ENCODE measurements around the gene LTA.

The LTA gene, protein sequence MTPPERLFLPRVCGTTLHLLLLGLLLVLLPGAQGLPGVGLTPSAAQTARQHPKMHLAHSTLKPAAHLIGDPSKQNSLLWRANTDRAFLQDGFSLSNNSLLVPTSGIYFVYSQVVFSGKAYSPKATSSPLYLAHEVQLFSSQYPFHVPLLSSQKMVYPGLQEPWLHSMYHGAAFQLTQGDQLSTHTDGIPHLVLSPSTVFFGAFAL

DNA sequence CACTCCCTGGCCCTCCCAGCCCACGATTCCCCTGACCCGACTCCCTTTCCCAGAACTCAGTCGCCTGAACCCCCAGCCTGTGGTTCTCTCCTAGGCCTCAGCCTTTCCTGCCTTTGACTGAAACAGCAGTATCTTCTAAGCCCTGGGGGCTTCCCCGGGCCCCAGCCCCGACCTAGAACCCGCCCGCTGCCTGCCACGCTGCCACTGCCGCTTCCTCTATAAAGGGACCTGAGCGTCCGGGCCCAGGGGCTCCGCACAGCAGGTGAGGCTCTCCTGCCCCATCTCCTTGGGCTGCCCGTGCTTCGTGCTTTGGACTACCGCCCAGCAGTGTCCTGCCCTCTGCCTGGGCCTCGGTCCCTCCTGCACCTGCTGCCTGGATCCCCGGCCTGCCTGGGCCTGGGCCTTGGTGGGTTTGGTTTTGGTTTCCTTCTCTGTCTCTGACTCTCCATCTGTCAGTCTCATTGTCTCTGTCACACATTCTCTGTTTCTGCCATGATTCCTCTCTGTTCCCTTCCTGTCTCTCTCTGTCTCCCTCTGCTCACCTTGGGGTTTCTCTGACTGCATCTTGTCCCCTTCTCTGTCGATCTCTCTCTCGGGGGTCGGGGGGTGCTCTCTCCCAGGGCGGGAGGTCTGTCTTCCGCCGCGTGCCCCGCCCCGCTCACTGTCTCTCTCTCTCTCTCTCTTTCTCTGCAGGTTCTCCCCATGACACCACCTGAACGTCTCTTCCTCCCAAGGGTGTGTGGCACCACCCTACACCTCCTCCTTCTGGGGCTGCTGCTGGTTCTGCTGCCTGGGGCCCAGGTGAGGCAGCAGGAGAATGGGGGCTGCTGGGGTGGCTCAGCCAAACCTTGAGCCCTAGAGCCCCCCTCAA is at the start of gene LTA:
Gene LTA (plus strand): TSS at position 249 of the 871 bp plus-strand sequence. CDS start 454 bp downstream, at position 703.
- DNase-seq (ENCODE audit: low read depth in 2 of 2) = peak; percentile 72 to 81

DNA sequence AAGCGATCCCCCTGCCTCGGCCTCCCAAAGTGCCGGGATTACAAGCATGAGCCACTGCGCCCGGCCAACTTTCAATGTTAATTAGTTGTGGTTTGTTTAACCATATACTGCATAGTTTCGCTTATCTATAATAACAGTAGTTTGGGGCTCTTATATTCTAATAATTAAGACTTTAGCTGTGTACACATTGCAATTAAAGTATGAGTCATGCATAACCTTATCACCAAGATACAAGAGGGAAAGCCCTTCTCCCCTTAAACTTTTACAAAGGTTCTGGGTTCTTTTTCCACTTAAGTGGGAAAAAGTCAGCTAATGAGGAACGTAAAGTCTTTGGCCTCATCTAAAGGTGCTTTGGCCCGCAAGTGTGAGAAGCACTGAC is 46.5 kb upstream of the LTA start:
- no peak for DNase-seq (ENCODE audit: low read depth in 2 of 2)

DNA sequence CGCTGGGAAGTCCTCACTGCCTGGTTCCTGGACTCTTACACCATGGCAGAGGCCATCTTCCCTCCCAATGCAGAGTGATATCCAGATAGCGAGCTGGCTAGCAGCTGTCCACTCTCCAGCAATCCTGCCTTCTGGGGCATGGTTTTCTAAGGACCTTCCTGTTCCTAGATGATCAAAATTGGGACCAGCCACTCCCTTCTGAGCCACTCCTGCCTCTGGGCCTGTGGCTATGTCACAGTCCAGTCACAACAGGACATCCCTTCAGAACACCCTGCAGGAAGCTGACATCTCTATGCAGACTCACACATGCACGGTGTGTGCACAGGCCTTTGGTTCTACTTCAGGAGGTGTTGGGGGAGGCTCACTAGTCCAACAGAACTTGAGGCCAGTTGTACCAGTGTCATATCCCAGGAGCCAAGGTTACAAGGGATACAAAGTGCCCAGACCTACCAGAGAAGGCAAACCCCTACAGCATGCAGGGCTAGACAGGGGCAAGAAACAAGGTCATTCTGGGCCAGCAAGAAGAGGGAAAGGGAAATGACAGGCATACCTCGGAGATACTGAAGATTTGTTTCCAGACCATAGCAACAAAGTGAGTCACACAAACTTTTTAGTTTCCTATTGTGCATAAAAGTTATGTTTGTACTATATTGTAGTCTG is 46.0 kb upstream of the LTA start:
- no peak for DNase-seq (ENCODE audit: low read depth in 2 of 2)

DNA sequence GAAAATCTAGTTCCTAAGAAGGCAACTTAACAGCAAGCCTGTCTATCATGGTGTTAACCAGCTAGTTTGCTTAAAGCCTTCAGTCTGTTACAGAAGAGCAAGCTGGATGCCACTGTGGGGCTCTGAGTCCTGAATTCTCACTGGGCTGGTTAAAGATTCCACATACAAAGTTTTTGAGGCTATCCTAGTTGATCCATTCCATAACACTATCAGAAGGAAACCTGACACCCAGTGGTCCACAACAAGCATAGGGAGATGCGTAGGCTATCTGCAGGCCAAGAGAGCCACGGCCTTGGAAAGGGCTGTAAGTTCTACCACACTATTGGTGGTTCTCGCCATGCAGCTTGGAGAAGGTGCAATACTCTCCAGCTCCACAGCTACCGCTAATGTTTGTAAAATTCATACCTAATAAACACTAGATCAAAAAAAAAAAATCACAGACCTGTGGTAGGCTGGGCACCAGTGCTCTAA is 43.7 kb upstream of the LTA start:
- no peak for DNase-seq (ENCODE audit: low read depth in 2 of 2)

DNA sequence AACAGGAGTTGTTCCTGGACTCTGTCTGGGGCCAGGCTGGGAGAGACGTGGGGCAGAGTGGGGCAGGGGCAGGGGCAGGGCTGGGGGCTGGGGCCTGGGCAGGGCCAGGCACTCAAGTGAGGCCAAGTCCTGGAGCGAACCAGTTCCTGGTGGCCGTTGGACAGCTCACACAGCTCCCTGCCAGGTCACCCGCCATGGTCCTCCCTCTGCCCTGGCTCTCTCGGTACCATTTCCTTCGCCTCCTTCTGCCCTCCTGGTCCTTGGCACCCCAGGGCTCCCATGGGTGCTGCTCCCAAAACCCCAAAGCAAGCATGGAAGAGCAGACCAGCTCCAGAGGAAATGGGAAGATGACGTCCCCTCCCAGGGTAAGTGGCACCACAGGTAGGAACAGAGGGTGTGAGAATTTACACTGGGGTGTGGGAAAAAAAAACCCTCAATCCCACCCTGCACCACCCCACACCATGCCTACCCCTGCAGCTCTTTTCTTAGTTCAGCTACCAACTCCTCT is 43.2 kb upstream of the LTA start, which contains the start of gene MCCD1:
Gene MCCD1 (plus strand): TSS at position 142 of the 508 bp plus-strand sequence. CDS start 53 bp downstream, at position 195.
- DNase-seq (ENCODE audit: low read depth in 2 of 2) = no peak

DNA sequence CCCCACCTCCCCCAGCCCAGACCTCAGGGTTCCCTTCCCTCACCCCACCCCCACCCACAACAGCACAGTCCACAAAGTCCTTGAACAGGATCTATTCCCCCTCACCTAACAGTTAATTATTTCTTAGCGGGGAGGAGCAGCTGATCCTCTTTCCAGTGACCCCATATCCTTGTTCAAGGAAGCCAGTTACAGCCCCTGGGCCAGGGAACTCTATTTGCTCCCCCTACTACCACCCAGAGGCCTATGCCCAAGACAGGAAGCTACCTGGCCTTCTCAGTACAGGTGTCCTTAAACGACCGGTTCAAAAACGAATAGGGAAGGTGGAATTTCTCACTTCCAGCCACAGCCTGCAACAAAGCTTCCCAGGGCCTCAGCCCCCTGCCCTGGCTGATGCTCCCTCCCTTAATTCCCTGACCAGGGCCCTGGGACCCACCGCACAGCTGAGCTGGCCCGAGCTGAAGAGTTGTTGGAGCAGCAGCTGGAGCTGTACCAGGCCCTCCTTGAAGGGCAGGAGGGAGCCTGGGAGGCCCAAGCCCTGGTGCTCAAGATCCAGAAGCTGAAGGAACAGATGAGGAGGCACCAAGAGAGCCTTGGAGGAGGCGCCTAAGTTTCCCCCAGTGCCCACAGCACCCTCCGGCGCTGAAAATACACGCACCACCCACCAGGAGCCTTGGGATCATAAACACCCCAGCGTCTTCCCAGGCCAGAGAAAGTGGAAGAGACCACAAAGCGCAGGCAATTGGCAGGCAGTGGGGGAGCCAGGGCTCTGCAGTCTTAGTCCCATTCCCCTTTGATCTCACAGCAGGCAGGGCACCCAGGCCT is 42.5 kb upstream of the LTA start:
- DNase-seq (ENCODE audit: low read depth in 2 of 2) = no peak

DNA sequence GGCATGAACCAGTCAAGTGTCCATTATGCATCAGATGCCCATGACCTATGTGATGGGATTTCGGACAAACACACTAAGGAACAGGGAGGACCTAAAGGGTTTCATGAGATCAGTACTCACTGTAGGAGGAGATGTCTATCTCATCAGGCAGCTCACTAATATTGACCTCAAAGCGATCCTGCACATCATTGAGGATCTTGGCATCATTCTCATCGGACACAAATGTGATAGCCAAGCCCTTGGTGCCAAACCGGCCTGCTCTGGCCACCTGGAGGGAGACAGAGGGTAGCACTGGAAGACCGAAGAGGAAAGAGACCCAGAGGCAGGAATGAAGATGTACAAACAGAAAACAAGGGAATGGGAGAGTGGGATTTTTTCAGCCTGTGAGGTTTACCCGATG is 41.4 kb upstream of the LTA start:
- DNase-seq (ENCODE audit: low read depth in 2 of 2) = no peak

DNA sequence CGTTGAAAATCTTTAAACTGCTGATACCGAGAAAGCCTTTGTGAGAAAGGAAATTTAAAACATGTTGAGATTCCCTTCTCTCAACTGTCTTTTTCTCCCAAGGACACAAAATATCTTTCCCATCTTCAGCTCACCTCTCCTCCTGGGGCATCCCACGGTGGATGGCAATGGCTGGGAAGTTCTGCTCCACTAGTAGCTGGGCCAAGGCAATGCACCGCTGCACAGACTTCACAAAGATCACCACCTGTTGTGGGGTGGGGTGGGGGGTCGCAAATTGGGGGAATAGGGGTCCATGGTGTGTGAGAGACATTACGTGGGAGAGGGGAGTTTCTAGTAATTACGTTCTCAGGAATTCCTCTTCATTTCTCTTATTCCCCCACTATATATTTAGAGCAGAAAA is 40.9 kb upstream of the LTA start:
- DNase-seq (ENCODE audit: low read depth in 2 of 2) = no peak

DNA sequence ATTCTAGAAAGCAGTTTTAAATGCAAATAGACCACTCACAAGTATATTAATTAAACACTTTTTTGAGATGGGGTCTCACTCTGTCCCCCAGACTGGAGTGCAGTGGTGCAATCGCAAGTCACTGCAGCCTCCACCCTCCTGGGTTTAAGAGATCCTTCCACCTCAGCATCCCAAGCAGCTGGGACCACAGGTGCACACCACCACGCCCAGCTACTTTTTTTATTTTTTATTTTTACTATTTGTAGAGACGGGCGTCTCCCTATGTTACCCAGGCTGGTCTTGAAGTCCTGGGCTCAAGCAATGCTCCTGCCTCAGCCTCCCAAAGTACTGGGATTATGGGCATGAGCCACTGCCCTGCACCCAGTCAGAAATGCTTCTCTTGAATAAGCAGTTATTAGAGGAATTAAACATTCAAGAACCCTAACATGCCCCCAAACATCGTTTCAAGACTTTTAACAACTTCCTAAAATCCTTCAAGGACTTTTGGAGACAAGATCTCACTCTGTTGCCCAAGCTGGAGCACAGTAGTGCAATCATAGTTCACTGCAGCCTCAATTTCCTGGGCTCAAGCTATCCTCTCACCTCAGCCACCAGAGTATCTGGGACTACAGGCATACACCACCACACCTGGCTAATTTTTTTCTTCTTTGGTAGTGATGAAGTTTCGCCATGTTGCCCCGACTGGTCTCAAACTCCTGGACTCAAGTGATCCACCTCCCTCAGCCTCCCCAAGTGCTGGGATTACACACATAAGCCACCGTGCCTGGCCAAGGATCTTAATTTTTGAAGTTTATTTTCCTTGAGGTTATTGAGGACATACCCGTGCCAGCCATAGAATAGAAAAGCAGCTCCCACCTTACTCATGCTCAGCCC is 40.1 kb upstream of the LTA start:
- no peak for DNase-seq (ENCODE audit: low read depth in 2 of 2)

DNA sequence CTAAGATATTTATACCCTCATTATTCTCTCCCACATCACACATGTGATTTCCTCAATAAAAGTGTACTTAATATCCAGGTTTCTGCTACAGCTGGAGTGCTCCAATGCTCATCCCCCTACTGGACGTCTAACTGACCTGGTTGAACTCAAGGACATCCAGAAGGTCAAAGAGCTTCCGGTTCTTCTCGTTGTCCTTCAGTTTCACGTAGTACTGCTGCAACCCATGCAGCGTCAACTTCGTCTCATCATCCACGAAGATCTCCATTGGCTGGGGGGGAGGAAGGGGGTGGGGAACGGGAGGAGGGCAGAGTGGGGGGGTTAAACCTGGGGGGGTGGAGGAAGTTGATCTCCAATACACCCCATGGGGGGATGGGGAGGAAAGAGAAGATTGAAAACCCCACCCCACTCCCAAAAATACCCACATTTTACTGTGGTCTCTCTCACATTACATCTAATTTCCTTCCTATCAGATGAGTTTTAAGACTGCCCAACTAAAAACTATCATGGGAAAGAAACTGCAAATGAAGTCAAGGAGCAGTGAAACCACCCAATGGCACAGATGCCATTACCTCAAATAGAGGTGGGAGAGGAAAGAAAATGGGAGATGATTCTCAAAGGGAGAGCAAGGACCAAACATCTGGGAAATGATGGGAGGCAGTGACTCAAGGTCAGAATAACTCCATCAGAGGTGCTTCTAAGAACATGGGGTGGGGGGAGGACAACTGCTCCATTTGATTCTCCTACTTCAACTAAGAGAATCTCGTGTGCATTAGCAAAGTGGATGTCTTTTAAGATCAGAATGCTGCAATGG is 39.2 kb upstream of the LTA start:
- DNase-seq (ENCODE audit: low read depth in 2 of 2) = no peak

DNA sequence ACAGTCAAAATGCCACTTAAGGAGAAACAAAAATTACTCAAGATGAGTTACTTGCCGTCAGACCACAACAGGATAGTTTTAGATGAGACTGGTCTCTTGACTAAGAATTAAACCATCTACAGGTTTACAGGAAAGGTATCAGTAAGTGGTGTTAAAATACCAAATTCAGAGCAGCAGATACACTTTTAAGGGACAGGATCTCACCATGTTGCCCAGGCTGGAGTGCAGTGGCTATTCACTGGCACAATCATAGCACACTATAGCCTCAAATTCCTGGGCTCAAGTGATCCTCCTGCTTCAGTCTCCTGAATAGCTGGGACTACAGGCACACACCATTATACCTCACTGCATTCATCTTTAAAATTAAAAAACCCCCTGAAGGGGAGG is 38.6 kb upstream of the LTA start:
- no peak for DNase-seq (ENCODE audit: low read depth in 2 of 2)

DNA sequence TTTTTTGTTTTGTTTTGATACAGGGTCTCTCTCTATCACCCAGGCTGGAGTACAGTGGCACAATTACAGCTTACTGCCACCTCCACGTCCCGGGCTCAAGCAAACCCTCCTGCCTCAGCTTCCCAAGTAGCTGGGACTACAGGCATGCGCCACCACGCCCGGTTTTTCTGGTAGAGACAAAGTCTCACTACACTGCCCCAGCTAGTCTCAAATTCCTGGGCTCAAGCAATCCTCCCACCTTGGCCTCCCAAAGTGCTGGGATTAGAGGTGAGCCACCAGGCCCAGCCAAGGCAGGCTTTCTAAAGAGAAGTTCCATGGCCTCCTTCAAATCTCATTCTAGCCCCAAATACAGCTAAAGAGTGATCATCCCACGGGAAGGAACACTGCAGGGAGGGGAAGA is 38.1 kb upstream of the LTA start:
- no peak for DNase-seq (ENCODE audit: low read depth in 2 of 2)

DNA sequence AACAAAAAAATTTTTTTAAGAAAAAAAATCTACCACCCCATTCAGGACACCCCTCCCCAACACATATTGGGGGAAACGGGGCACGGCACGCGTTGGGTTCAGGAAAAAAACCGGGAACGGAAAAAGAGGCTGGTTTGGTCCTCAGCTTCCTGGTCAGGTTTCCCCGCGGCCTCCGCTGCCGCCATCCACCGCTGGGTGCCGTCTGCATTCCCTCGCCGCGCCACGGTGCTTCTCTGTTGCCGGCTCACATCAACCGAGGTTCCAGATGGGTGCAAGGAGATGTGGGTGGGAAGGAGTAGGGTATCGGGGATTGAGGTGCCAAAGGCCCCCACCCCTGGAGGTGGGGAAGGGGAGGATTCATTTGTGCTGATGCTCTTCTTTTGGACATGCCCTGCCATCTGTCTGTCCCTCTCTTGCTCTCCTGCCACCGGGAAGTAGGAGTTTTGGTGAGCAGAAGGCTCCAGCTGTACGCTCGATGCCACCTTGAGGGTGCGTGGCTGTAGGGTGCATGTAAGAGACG is 37.5 kb upstream of the LTA start:
- no peak for DNase-seq (ENCODE audit: low read depth in 2 of 2)

DNA sequence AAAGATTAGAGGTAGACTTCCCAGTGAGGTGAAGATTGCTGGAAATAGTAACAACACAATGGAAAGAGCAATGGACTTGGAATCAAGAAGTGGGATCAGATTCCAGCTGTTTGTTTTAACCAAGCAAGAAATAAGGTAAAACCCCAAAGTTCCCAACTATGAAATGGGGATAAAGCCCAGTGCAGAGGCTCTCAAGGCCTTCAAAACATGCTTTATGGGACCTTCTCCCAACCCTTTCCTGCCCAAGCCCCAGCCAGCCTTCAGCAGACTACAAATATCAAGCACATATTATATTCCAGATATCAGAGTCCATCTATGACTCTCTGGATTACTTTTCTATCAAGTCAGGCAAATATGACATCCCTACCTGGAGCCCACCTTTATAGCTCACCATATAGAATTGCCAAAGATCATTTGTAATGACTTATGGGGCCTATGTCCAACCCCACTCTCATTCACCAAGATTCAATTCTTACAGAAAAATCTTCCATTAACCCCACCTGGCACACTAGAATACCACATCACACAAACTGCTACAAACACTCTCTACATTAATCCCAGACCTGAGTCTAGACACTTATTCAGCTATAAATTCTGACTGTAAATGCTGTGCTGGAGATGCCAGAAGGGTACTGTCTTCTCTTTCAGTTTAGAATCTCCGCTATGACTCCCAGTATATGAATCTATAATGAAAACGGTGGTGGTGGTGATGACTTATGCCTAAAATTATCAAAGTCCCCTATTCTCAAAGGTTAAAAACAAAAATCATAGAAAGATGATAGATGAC is 36.4 kb upstream of the LTA start:
- no peak for DNase-seq (ENCODE audit: low read depth in 2 of 2)

DNA sequence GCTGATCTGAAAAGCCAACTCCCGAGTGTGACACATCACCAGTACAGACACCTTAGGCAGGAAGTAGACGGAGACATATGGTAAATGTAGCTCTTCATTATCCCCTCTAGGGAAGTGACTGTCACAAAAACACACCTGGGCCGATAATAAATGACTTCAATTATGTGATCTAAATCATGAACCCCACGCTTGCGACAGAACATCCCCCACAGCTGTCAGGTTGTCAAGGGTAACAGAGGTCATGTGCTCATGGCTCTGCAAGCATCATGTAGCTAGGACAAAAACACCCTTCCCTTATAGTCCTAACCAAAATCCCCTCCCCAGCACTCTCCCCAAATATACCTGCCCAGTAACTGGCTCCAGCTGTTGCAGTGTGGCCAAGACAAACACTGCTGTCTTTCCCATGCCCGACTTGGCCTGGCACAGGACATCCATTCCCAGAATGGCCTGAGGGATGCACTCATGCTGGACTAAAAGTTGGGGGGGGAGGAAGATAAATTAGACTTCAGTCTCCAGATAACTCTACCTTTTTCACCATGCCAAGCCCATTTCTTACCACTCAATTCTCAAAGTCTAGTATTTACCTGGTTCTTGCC is 33.2 kb upstream of the LTA start:
- no peak for DNase-seq (ENCODE audit: low read depth in 2 of 2)

DNA sequence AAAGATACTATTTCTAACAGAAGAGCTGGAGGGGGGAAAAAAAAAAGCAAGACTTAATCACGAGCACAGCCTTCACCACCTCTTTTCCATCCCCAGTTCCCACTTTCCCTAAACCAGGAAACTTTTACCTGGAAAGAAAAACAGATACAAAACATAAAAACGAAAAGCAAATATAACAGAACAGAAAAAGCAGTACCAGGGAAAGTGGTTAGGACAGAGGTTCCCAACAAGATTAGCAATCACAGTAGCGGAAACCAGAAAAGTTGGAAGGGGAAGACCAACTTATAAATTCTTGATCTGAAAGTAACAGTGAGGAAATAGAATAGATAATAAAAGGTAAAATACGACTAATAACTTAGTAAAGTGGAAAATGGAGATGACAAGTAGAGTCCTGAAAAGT is 31.4 kb upstream of the LTA start:
- no peak for DNase-seq (ENCODE audit: low read depth in 2 of 2)

DNA sequence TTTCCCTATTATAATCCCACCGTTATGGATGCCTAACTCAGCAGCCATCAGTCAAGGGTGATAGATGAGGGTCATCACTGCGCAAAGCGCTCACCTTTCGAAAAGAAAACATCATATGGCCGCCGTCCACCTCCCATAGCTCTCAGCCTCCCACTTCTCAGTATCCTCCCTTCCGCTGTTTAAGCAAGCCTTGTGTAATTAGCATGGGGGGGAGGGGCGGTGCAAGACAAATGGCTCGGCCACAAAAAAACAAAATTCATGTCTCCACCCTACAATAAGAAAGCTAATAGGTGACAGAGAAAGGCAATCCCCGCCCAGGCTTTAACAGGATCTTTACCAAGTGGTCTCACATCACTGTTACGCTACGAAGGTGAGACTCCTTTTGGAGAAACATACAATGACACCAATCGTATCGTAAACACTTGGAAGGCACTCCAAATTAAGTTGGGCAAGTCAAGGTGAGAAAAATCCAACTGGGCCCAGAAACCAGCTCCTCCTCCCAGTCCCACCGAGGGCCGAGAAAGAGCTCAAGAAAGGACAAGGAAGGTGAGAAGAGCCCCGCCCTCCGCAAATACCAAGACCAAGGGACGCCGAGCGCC is 30.9 kb upstream of the LTA start:
- peak; percentile 51 to 53 for DNase-seq (ENCODE audit: low read depth in 2 of 2)
